ENCODE measurements around the gene IQCK.
"Not testable (repeated sequence)": the region's sequence is repeated elsewhere in the genome, so short reads cannot be mapped to it uniquely, and the experiment has no call there.

DNA sequence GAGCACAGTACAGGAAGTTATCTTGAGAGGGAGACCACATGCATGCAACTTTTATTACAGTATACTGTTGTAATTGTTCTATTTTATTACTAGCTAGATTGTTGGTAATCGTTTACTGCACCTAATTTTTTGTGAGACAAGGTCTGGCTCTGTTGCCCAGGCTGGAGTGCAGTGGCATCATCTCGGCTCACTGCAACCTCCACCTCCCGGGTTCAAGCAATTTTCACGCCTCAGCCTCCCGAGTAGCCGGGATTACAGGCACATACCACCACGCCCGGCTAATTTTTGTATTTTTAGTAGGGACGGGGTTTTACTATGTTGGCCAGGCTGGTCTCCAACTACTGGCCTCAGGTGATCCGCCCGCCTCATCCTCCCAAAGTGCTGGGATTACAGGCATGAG, 1.3 kb upstream of the IQCK start:
- not testable (repeated sequence) for TF ChIP-seq CTCF, POLR2AphosphoS5 (IDR thresholded peaks at IDR 0.05)

Measured in upper lobe of left lung (tissue), 4 donors.